GM19025 (cell line): ENCODE results near the gene DHFR2.
"Not testable (repeated sequence)": the region's sequence is repeated elsewhere in the genome, so short reads cannot be mapped to it uniquely, and the experiment has no call there.

Source experiments
- ATAC-seq: cut with Tn5 transposase; IDR thresholded peaks from one replicate; pipeline ENCODE4 v1.9.1; 2021; ENCODE audit warnings: mild to moderate bottlenecking, low read depth, moderate library complexity; ENCODE audit not compliant: unreplicated experiment

DHFR2 gene

GRCh38 chr3:94065819-94066480 is 3.2 kb upstream of the DHFR2 start:
- ATAC-seq: no peak

GRCh38 chr3:94065122-94065521 is 2.4 kb upstream of the DHFR2 start:
- ATAC-seq: no peak

- ATAC-seq: no peak
Observed at GRCh38 chr3:94064243-94064860, 1.6 kb upstream of the DHFR2 start.

- ATAC-seq: no peak
Observed at GRCh38 chr3:94063496-94064119, 892 bp upstream of the DHFR2 start.

- no peak for ATAC-seq
Observed at GRCh38 chr3:94061297-94061696, 1.4 kb downstream of the DHFR2 start.

GRCh38 chr3:94050546-94050945 is 12.2 kb downstream of the DHFR2 start:
- no peak for ATAC-seq

- no peak for ATAC-seq
Observed at GRCh38 chr3:94049267-94049666, 13.4 kb downstream of the DHFR2 start.

GRCh38 chr3:94046533-94046932 is 16.2 kb downstream of the DHFR2 start:
- ATAC-seq: no peak

- not testable (repeated sequence) for ATAC-seq
Observed at GRCh38 chr3:94044100-94044936, 18.4 kb downstream of the DHFR2 start.

GRCh38 chr3:94043285-94043684 is 19.4 kb downstream of the DHFR2 start:
- no peak for ATAC-seq

GRCh38 chr3:94036909-94037507 is 25.7 kb downstream of the DHFR2 start:
- no peak for ATAC-seq

- ATAC-seq: no peak
Observed at GRCh38 chr3:94028093-94028837, 34.5 kb downstream of the DHFR2 start, which contains the start of gene STX19. TSS of gene STX19 (minus strand) at chr3:94028597. CDS start at chr3:94015269, 13,328 bp downstream.

GRCh38 chr3:94026623-94027022 is 36.1 kb downstream of the DHFR2 start:
- ATAC-seq: no peak

- no peak for ATAC-seq
Observed at GRCh38 chr3:94024385-94024784, 38.3 kb downstream of the DHFR2 start.

- no peak for ATAC-seq
Observed at GRCh38 chr3:94020293-94020692, 42.4 kb downstream of the DHFR2 start.

GRCh38 chr3:94019659-94020058 is 43.1 kb downstream of the DHFR2 start:
- no peak for ATAC-seq

GRCh38 chr3:94015025-94015424 is 47.7 kb downstream of the DHFR2 start:
- no peak for ATAC-seq

- ATAC-seq: no peak
Observed at GRCh38 chr3:94012185-94012584, 50.5 kb downstream of the DHFR2 start.

GRCh38 chr3:94011233-94011711 is 51.4 kb downstream of the DHFR2 start:
- ATAC-seq: no peak

- ATAC-seq: no peak
Observed at GRCh38 chr3:94009608-94010007, 53.1 kb downstream of the DHFR2 start.
